ENCODE measurements around the gene EDN3. TPM values are rescaled to one million over a fixed set of nuclear protein-coding genes. Genes with fewer than 3 reads are reported as not detected.

Gene EDN3
- total RNA-seq, 1 experiment from 2014 or later = not detected

GRCh38 chr20:59360934-59361333 is 60.5 kb downstream of the EDN3 start:
- no peak for DNase-seq (ENCODE audit: extremely low read depth, low read depth)

DNA sequence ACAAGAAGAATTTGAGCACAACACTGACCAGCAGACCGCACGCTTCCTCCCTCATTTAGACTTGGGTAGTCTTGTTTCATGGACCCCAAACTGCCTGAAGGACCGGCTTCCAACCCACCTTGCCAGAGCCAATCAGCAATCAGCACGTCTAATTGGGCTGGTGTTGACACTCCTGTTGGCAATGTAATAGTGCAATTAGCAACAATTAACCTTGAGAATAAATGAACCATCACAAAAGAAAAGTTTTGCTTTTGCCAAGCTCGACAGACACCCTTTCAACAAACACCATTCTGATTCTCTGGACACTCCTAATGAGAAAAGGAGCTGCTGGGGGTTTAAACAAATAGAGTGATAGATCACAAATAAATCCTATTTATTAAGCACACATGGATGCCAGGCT is 61.0 kb downstream of the EDN3 start:
- DNase-seq (ENCODE audit: extremely low read depth, low read depth) = no peak

DNA sequence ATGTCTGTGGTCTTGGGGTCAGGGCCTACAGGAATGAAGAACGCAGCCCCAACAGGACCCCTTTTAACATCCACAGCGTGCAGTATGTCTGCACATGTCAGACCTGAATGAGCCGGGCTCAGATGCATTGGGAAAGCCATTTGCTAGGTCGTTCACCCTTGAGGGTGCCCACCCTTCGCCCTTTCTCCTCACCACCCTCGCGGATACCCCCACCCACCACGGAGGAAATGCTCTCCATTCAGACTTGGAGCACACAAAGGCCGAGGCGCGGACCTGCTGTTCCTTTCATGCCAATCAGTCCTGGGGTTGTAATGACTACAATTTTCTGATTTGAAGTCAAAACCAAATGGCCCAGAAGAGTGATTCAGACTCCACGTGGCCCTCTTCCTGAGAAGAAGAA is 62.7 kb downstream of the EDN3 start:
- DNase-seq (ENCODE audit: extremely low read depth, low read depth) = no peak

- no peak for DNase-seq (ENCODE audit: extremely low read depth, low read depth)
These were observed 64.2 kb downstream of the EDN3 start for GRCh38 chr20:59364611-59365010.

DNA sequence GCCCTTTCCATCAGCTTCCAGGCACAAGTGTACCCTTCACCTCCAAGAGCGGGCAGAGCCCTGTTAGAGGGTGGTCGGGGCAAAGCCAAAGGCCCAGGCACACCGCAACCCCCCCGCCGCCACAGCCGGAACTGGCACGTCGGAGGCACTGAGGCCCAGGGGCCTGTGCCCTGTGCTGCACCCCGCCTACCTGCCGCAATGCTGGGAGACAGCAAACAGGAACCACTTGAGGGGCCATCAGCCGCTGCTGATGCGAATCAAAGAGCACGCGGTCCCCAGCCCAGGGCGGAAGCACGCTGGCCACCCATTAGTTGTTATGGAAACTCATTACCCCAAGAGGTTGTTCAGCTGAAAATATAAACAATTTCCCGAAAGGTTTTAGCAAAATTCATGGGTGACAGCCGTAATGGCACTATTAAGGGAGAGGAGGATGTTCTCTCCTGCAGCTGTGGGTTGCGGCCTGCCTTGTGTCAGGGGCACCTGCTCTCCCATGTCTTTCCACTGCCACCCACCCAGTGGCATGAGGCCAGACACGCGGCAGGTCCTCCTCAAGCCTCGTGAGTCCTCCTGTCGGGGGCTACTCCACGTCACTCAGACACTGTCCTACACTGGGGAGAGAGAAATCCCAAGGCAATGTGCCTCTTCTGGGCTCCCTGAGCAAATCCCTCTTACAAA is 65.3 kb downstream of the EDN3 start:
- DNase-seq (ENCODE audit: extremely low read depth, low read depth) = no peak

DNA sequence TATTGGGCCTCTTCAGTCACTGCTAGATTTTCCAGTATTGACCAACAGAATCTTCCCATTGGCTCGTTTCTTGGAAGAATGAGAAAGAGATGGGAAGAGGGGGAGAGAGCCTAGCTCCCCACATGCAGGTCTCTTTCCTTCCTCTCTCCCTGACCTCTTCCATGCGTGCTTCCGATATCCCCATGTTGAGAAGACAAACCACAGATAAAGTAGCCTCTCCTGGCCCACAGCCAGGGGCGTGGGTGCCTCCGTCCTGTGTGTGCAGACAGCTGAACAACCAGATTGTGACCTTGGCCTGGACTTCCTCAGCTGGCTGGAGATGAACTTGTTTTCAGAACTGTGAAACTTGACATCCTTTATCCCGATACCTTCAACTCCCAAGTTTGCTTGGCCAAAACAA is 71.0 kb downstream of the EDN3 start:
- DNase-seq (ENCODE audit: extremely low read depth, low read depth) = no peak

DNA sequence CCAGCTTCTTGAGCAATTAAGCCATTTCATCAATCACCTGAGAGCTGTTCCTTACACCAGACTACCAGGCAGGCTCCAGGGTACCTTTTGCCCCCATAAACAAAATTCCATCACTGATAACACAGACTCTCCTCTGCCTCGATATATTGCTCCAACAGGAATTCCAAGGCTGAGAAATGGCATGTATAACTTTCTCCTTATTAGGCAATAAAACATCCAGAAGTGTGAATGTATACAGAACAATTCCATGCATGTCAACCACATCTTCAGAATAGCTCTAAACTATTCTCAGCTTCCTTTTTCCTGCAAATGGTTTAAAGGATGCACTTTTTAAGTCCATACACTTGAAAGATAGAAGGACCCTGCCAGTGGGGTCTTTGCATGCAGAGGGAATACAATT is 73.8 kb downstream of the EDN3 start:
- no peak for DNase-seq (ENCODE audit: extremely low read depth, low read depth)

- DNase-seq (ENCODE audit: extremely low read depth, low read depth) = no peak
These were observed 75.1 kb downstream of the EDN3 start for GRCh38 chr20:59375541-59375940.

Other genes starting within 250 kb of the EDN3 start
- gene ZNF831, start 136.8 kb upstream of the EDN3 start, total RNA-seq (2014; rRNA removed; shearing (Covaris generic)) = 0.37 and 0.40 TPM in 2 replicates

All from NCI-H460 (cell line).